HG03342 (cell line): ENCODE data around the gene NMU.
A peak's percentile ranks its signal among the peaks of the same experiment; 100 is the strongest.
"Not testable (repeated sequence)": the region's sequence is repeated elsewhere in the genome, so short reads cannot be mapped to it uniquely, and the experiment has no call there.

Experiments used
- ATAC-seq: cut with Tn5 transposase; IDR thresholded peaks from one replicate; pipeline ENCODE4 v1.9.1; 2021; ENCODE audit warnings: mild to moderate bottlenecking, moderate library complexity; ENCODE audit not compliant: unreplicated experiment

NMU gene

DNA sequence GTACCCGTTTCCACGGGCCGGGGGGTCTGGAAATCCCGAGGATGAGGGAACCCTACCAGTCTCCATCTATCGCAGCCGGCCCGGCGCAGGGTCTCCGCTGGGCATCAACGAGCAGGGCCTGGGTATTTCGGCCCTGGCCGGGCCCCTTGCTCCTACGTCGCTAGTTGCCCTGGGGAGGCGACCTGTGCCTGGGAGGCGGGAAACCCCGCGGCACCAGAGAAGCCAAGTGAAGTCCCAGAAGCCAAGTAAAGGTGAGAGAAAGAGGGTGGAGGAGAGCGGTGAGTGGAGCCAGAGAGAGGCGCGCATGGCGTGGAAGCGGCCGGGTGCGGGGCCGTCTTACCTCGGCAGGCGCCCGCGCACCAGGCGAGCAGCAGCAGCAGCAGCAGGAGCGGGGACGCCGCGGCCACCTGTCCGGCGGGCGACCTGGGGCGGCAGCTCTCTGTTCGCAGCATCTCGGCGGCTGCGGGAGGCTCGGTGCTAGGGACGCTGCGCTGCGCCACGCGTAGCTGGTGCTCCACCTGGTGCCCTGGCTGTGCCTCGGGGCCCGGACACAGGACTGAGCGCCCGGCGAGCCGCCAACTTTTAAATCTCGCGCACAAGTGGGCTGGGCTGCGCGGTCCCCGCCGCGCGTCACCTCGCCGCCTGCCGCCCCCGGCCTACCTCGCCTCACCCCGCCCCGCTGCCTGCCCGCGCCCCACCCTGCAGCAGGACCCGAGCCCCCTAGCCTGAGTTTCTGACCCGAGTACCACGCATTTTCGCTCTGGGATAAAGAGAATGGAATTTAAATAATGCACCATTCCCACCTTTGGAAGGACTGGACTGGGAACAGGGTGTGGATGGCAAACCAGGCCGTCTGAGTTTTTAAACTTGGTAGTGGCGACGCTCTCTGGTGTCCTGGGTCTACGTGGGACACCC is at the start of gene NMU:
Gene NMU (minus strand): TSS at position 558 of the 915 bp plus-strand sequence. CDS start 106 bp downstream, at position 452.
- ATAC-seq = peak; percentile 68

DNA sequence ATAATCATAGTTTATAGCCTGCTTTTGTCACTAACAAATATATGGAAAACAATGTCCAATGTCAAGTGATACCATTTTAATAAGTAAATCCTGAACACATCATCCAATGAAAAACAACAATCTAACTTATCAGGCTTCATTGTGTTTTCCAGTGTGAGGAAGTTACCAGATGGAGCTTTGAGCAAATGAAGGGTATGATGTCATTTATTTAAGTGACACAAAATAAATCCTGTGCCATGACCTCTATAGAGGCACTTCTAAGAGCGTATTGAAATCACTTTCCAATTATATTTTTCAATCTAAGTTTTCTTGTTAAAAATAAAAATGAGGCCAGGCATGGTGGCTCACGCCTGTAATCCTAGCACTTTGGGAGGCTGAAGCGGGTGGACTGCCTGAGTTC is 48.2 kb upstream of the NMU start:
- ATAC-seq = no peak

- not testable (repeated sequence) for ATAC-seq
Measured at GRCh38 chr4:55682797-55683196, 46.7 kb upstream of the NMU start.

- no peak for ATAC-seq
Measured at GRCh38 chr4:55682295-55682694, 46.2 kb upstream of the NMU start.

DNA sequence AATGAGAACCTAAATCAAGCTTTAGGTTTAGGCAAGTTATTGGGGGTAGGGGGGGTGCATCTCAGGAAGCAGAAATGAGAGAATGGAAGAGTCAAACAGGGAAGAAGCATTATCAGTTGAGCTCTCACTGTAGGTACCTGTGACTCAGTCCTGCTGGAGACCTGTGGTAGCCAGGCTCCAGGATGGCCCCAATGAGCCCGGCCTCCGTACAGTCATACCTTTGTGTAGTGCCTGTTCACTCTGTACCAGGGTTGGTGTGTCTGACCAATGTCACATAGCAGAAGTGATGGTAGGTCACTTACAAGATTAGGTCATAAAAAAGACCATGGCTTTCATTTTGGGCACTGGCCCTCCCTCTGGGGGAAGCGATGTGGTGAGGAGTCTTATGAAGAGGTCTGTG is 45.3 kb upstream of the NMU start:
- ATAC-seq = no peak

DNA sequence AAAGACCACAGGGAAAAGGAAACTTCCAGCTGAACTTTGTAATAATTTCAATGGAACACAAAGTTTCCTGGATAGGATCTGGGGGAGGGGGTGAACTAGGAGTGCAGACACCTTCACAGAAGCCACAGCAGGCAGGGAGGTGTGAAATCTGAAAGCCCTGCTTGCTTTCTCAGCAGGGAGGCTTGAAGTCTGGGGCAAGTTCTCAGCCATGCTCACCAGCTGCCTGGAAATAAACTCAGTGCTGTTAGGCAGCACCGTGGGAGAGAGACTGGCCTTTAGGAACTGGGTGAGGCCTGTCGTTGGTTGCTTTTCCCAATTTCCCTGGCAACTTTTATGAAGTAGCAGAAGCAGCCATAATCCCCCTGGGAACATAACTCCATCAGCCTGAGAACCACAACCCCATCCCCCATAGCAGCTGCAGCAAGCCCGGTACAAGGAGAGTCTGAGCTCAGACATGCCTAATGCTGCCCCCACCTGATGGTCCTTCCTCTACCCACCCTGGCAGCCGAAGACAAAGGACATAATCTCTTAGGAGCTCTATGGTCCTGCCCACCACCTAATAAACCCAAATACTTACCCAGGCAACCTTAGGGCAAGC is 39.2 kb upstream of the NMU start:
- ATAC-seq = no peak

- ATAC-seq = no peak
Measured at GRCh38 chr4:55673424-55673823, 37.3 kb upstream of the NMU start.

DNA sequence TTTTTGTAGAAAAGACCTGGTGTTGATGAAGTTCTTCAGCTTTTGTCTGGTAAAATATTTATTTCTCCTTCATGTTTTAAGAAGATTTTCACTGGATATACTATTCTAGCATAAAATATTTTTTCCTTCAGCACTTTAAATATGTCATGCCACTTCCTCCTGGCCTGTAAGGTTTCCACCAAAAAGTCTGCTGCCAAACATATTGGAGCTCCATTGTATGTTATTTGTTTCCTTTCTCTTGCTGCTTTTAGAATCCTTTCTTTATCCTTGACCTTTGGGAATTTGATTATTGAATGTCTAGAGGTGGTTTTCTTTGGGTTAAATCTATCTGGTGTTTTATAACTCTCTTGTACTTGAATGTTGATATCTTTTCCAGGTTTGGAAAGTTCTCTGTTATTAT is 35.6 kb upstream of the NMU start:
- no peak for ATAC-seq

DNA sequence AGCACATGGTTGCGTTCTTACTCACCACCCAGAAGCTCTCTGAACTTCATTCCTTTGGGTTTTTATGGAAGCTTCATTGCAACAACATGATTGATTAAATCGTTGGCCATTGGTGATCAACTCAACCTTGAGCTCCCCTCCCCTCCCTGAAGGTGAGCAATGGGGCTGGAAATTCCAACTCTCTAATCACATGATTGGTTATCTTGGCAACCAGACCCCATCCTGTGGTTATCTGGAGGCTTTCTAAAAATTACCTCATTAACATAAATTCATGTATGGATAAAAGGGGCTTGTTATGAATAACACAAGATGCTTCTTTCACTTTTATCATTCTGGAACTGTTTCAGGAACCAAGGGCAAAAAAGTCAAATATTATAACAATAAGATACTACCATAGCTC is 34.6 kb upstream of the NMU start:
- no peak for ATAC-seq

DNA sequence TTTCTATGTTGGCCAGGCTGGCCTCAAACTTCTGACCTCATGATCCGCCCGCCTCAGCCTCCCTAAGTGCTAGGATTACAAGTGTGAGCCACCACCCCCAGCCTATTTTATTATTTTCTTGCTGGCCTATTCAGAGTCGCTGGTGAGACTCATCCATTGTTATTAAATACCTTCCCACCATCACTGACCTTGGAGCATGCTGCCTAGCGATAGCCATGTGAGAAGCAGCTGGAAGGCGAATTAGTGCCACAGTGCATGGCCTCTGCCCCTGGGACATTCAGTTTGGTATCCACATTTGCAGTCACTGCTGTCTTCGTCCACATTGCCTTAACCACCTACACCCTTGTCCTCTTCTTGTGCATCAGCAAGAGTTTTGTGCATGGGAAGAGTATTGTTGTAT is 32.4 kb upstream of the NMU start:
- ATAC-seq = no peak

DNA sequence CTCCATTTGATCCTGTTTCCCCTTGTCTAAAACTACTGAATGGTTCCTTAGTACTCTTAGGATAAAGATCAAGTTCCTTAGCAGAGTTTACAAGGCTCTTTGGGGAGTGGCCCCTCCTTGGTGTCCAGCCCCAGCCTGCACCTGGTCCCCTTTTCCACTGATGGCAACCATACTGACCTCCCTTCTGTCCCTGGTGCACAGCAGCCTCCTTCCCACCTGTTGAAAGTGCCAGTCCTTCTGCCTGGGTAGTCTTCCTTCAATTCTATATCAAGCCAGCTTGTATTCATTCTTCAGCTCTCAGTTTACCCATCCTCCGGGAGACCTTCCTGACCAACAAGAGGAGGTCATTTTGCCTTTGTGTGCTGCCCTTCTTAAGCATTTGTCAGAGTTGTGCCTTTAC is 30.4 kb upstream of the NMU start:
- ATAC-seq = no peak

- no peak for ATAC-seq
Measured at GRCh38 chr4:55663145-55663544, 27.0 kb upstream of the NMU start.

GRCh38 chr4:55661398-55662056 is 25.4 kb upstream of the NMU start:
- ATAC-seq = no peak

DNA sequence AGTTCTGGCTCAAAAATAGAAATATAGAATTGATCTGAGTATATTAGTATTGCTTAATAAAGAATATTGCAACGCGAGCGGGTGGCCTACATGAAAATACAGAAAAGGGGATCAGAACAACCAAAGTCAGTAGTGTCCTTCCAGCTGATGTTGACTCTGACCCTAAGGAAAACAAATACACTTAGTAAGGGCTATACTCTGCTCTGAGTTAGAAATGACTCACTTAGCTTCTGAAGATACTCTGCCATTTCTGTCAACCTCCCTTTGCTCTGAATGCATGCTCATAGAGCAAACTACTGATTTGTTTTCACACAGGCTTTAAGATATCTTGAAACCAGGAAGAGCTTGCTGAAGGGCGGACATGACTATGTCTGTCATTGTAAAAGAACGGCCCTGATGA is 22.6 kb upstream of the NMU start:
- no peak for ATAC-seq

DNA sequence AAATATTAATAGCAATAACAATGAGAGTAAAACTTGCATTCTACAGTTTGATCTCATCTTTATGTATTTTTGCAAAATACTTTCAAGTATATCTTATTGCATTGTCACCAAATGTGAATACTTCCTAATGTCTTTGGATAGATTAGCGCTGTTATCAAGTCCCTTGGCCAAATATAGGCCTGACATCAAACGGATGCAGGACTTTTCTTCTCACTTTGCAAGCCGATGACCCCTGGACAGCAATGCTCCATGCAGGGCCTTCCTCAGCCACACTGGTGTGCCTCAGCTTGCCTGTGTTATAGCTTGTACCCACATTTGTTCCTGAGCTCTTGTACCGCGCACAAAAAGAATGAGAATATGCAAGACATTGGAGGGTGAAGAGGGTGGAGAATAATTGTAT is 18.0 kb upstream of the NMU start:
- no peak for ATAC-seq

- no peak for ATAC-seq
Measured at GRCh38 chr4:55650483-55650882, 14.4 kb upstream of the NMU start.

DNA sequence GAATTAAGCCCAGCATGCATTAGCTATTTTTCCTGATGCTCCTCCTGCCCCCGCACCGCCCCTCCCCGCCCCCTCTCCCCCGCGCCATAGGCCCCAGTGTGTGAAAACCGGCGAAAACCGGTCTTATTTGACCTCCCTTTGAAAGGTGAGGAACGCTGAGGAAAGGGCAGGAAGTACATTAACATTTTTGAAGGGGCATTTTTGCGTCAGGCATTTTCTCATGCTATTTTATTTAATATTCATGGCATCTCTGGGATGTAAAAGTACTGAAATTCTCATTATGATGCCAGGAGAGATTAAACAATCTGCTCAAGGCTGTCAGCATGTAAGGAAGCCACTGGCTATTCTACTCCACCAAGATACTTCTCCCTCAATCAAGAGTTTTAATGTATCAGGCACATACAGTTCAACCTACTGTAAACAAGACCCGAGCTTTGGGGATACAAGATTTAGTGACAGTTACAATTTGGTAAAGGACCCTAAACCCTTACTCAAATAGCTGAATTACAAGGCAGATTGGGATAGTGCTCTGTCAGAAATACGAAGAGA is 1.2 kb upstream of the NMU start:
- no peak for ATAC-seq

- no peak for ATAC-seq
Measured at GRCh38 chr4:55636656-55636999, 530 bp upstream of the NMU start.

- ATAC-seq = no peak
Measured at GRCh38 chr4:55635282-55635681, 816 bp downstream of the NMU start.

GRCh38 chr4:55634417-55635128 is 1.5 kb downstream of the NMU start:
- ATAC-seq = no peak

GRCh38 chr4:55633903-55634302 is 2.2 kb downstream of the NMU start:
- no peak for ATAC-seq
